ENCODE measurements around the gene NDP. TPM values are rescaled to one million over a fixed set of nuclear protein-coding genes. Genes with fewer than 3 reads are reported as not detected.

Gene NDP
- total RNA-seq, 1 experiment from 2014 or later, result 0.28 TPM

- ATAC-seq (no peak), DNase-seq (ENCODE audit: low spot score) (no peak)
- Mint-ChIP-seq H3K27me3 (ENCODE audit: low read depth) (no peaks in the 10 kb centered on the region), H3K9me3 (no peaks in the 10 kb centered on the region), H3K27ac (no peak overlapping the region), H3K4me1 (peaks cover 9% of the 10 kb centered on the region), H3K4me3 (no peak overlapping the region), H3K36me3 (no peaks in the 10 kb centered on the region)
- ChIA-PET CTCF (interaction anchor here (0.6 kb wide), 1 partner anchor 62 kb away, joined by 4 read pairs; no protein-coding TSS in a partner anchor), POLR2A (no interaction called here)
- TF ChIP-seq USF1 (CRISPR knock-in tag; IDR thresholded peaks at IDR 0.05), result no peak
- TF ChIP-seq ZNF138 (CRISPR knock-in tag; conservative IDR thresholded peaks at IDR 0.05), result no peak
- no peak for TF ChIP-seq MLX (CRISPR knock-in tag; IDR thresholded peaks at IDR 0.05)
- TF ChIP-seq ATF1 (CRISPR knock-in tag; IDR thresholded peaks at IDR 0.05), result no peak
- TF ChIP-seq SP1 (CRISPR knock-in tag; conservative IDR thresholded peaks at IDR 0.05), result no peak
- TF ChIP-seq USF2 (CRISPR knock-in tag; IDR thresholded peaks at IDR 0.05), result no peak
- TF ChIP-seq CTCF (IDR thresholded peaks at IDR 0.05), result no peak
- TF ChIP-seq ARID4B (CRISPR knock-in tag; IDR thresholded peaks at IDR 0.05; ENCODE audit: borderline replicate concordance), result no peak
- no peak for TF ChIP-seq ELF4 (CRISPR knock-in tag; IDR thresholded peaks at IDR 0.05; ENCODE audit: low read depth)
- no peak for TF ChIP-seq GTF2I (CRISPR knock-in tag; conservative IDR thresholded peaks at IDR 0.05)
- no peak for TF ChIP-seq CREB1 (CRISPR knock-in tag; IDR thresholded peaks at IDR 0.05)
- TF ChIP-seq FOXJ3 (CRISPR knock-in tag; IDR thresholded peaks at IDR 0.05; ENCODE audit: borderline replicate concordance), result no peak
- no peak for TF ChIP-seq NFYB (CRISPR knock-in tag; conservative IDR thresholded peaks at IDR 0.05; ENCODE audit: low read depth)
- no peak for TF ChIP-seq NR2C2 (CRISPR knock-in tag; IDR thresholded peaks at IDR 0.05)
- TF ChIP-seq TP53 (CRISPR knock-in tag; IDR thresholded peaks at IDR 0.05), result no peak
- no peak for TF ChIP-seq ZNF317 (CRISPR knock-in tag; IDR thresholded peaks at IDR 0.05; ENCODE audit: borderline replicate concordance, low read depth)
- TF ChIP-seq SMAD4 (CRISPR knock-in tag; IDR thresholded peaks at IDR 0.05), result no peak
- TF ChIP-seq ATF6 (CRISPR knock-in tag; IDR thresholded peaks at IDR 0.05), result no peak
- TF ChIP-seq TEAD1 (CRISPR knock-in tag; IDR thresholded peaks at IDR 0.05), result no peak
These were observed 8.3 kb downstream of the NDP start for GRCh38 chrX:43964936-43965335.

Data from WTC11 (cell line).